ENCODE results near the gene SUGCT.

Gene SUGCT

GRCh38 chr7:40175725-40176510 lies 41.1 kb downstream of the SUGCT start:
- H3K36me3 ChIP-seq (ENCODE audit: control insufficient read depth in 2 of 2, insufficient read depth in 1 of 2, low read length in 2 of 2): no peaks in the 10 kb centered on the region
- CTCF ChIA-PET: interaction anchor here (1.0 kb wide), 1 partner anchor 41 kb away, joined by 3 read pairs; the partner anchor contains the start of genes MPLKIP and SUGCT
- POLR2A ChIA-PET: no interaction called here

More at GRCh38 chr7:40175725-40176510, 41.1 kb downstream of the SUGCT start:
- no peak for TF ChIP-seq ZNF785 (tag by site-specific recombination; IDR thresholded peaks at IDR 0.05)
- TF ChIP-seq IKZF3 (tag by site-specific recombination; IDR thresholded peaks at IDR 0.05): no peak
- no peak for TF ChIP-seq ZBTB21 (tag by site-specific recombination; IDR thresholded peaks at IDR 0.05)
- no peak for TF ChIP-seq ZNF610 (tag by site-specific recombination; IDR thresholded peaks at IDR 0.05; ENCODE audit: borderline replicate concordance)
- TF ChIP-seq PRDM10 (tag by site-specific recombination; IDR thresholded peaks at IDR 0.05): no peak
- no peak for TF ChIP-seq ZFP41 (tag by site-specific recombination; IDR thresholded peaks at IDR 0.05; ENCODE audit: borderline replicate concordance)
- no peak for TF ChIP-seq ZNF768 (tag by site-specific recombination; IDR thresholded peaks at IDR 0.05)
- TF ChIP-seq PATZ1 (tag by site-specific recombination; IDR thresholded peaks at IDR 0.05): no peak
- TF ChIP-seq ZNF112 (tag by site-specific recombination; IDR thresholded peaks at IDR 0.05): no peak
- no peak for TF ChIP-seq HOXD13 (CRISPR knock-in tag; IDR thresholded peaks at IDR 0.05; ENCODE audit: borderline replicate concordance)
- TF ChIP-seq ZNF280D (tag by site-specific recombination; IDR thresholded peaks at IDR 0.05): no peak
- TF ChIP-seq ZBTB44 (tag by site-specific recombination; IDR thresholded peaks at IDR 0.05): no peak
- no peak for TF ChIP-seq ZNF146 (tag by site-specific recombination; IDR thresholded peaks at IDR 0.05)
- no peak for TF ChIP-seq ZNF571 (tag by site-specific recombination; IDR thresholded peaks at IDR 0.05)
- Histone ChIP-seq H3K4me1 (ENCODE audit: control insufficient read depth, insufficient read depth, low read length) (no peaks in the 10 kb centered on the region), H3K4me3 (ENCODE audit: low read depth, low read length) (no peak overlapping the region), H3K9me3 (ENCODE audit: control insufficient read depth, insufficient read depth, low read depth, low read length) (no peaks in the 10 kb centered on the region), H3K27ac (ENCODE audit: extremely low read depth, low read depth, low read length) (no peak overlapping the region)

Measured in HEK293 (cell line).